ENCODE data around the gene EFS.

Gene EFS

GRCh38 chr14:23308721-23309445, 56.1 kb downstream of the EFS start:
- no peak for DNase-seq (ENCODE audit: low spot score)
- TF ChIP-seq CTCF (IDR thresholded peaks at IDR 0.05; ENCODE audit: extremely low read depth, missing control alignments) = no peak

DNA sequence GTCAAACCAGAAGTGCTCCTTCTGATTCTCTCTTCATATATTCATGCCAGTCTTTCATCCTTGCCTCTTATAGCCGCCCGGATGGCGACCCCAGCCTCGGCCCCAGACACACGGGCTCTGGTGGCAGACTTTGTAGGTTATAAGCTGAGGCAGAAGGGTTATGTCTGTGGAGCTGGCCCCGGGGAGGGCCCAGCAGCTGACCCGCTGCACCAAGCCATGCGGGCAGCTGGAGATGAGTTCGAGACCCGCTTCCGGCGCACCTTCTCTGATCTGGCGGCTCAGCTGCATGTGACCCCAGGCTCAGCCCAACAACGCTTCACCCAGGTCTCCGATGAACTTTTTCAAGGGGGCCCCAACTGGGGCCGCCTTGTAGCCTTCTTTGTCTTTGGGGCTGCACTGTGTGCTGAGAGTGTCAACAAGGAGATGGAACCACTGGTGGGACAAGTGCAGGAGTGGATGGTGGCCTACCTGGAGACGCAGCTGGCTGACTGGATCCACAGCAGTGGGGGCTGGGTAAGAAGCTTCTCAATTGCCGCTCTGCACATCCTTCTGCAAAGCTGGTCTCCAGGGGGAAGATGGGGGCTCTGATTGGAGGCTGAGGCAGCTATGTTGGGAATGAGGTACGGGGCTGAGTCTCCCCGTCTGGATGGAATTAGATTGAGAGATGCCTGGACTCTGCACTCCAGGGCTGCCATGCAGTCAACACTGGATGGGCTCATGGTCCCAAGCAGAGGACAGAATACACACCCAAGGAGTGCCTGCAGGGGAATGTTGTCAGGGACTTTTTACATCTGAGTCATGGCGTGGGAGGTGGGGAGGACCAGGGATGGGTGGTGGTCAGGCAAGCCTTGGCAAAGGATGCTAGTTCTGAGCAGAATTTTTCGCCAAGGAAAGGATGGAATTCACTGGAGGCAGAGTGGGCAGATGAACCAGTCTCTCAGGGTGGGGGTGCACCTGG, 57.0 kb downstream of the EFS start:
- DNase-seq (ENCODE audit: low spot score) = no peak
- no peak for TF ChIP-seq CTCF (IDR thresholded peaks at IDR 0.05; ENCODE audit: extremely low read depth, missing control alignments)

DNA sequence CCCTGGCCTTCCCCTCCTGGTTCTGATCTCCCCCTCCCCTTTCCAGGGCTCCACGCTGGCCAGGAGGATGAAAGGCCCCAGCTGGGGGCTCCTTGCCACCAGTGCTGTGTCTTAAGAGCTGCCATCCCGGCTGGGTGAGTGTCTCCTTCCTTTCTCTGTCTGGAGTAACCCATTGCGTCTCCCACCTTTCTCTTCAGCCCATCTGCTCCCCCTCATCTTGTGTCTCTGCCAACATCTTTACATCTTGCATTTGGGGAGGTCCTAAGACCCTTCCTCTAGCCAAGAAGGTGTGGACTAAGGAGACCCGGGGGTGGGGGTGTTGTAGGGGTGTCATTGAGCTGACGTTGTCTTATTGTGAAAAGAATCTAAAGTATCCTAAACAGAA, 57.8 kb downstream of the EFS start:
- TF ChIP-seq CTCF (IDR thresholded peaks at IDR 0.05; ENCODE audit: extremely low read depth, missing control alignments) = no peak
- DNase-seq (ENCODE audit: low spot score) = no peak

DNA sequence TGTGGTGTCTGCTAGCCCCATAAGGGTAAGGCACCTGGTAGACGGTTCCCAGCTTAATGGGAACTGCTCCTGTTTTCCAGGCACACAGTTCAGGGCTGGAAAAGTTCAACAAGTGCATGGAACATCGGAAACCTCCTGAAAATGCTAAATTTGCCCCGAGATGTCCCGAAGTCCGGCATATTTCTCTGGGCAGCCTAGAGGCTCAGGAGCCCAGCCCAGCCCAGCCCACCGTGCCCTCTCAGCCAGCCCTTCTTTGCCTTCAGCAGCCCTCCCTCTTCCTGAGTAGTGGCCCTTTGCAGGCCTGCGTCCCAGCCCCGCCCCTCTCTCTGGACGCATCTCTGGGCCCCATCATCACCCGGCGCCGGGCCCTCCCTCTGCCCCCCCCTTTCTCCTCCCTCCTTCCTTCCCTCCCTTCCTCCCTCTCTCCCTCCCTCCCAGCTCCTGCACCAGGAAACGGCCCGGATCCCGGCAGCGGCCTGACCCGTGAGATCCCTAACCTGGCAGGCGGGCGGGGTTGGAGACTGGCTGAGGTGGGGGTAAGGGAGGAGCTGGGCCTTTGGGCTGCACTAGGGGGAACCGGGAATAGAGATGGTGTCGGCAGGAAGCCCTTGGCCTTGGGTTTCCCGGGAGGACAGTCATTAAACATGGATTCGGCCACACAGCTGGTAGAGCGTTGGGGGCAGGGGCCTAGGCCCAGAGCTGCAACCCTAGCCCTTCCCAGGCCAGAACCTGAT, 58.4 kb downstream of the EFS start, which contains the start of gene BCL2L2:
TSS of gene BCL2L2 (plus strand) at position 422 of the 734 bp plus-strand sequence. CDS start 935 bp downstream, outside the sequence.
- TF ChIP-seq CTCF (IDR thresholded peaks at IDR 0.05; ENCODE audit: extremely low read depth, missing control alignments) = no peak
- DNase-seq (ENCODE audit: low spot score) = peak; percentile 79

Measured in GM20000 (cell line).